Esophagus squamous epithelium (tissue), 5 donors: Measurements from ENCODE around the gene CCDC78. TPM values are rescaled to one million over a fixed set of nuclear protein-coding genes. Genes with fewer than 3 reads are reported as not detected.

Experiments used
- DNase-seq: peaks from one replicate; lab custom pipeline; 2025; lab: John Stamatoyannopoulos, UW
- H3K27ac ChIP-seq, 4 donors: fragments of 200-600 bp; sonication (generic); one replicate each; pipeline ENCODE4 v1.5.1; 2016 to 2019; ENCODE audit warnings: mild to moderate bottlenecking in 1 of 4
- H3K27me3 ChIP-seq, 4 donors: fragments of 200-600 bp; sonication (generic); 1 replicate in 3 of 4; 2 replicates in 1 of 4; pipeline versions ENCODE4 v1.5.1 to v1.6.0; 2017 to 2021; ENCODE audit warnings: antibody characterized with exemption in 1 of 4
- H3K36me3 ChIP-seq, 3 donors: fragments of 200-600 bp; sonication (generic); one replicate each; pipeline ENCODE4 v1.5.1; 2016 to 2019
- H3K4me1 ChIP-seq, 3 donors: fragments of 200-600 bp; sonication (generic); one replicate each; pipeline ENCODE4 v1.5.1; 2017 to 2019
- H3K4me3 ChIP-seq, 4 donors: fragments of 200-600 bp; sonication (generic); 1 replicate in 3 of 4; 2 replicates in 1 of 4; pipeline ENCODE4 v1.5.1; 2016 to 2019; ENCODE audit warnings: mild to moderate bottlenecking in 2 of 4, moderate library complexity in 1 of 4
- H3K9me3 ChIP-seq, 3 donors: fragments of 200-600 bp; sonication (generic); one replicate each; pipeline ENCODE4 v1.5.1; 2016 to 2019
- POLR2A ChIP-seq, 4 donors: fragments of 450-650 bp; IDR thresholded peaks; one replicate each; pipeline ENCODE4 v1.6.1; 2017; ENCODE audit warnings: antibody characterized with exemption in 4 of 4, mild to moderate bottlenecking in 4 of 4, moderate library complexity in 3 of 4
- WGBS, 2 donors: methylation state at CpG; one replicate each; pipeline ENCODE4 v1.1.5; 2018; 5-methylcytosine and 5-hydroxymethylcytosine counted together
- intact Hi-C: fragments of 100-400 bp; cut with DNase I; formaldehyde crosslinking; loops from one replicate; pipeline ENCODE4 v1.15.0; 2022
- total RNA-seq, 4 donors: library from RNA; depleted of rRNA; stranded (reverse); fragments of >200 nt; gene quantifications; one replicate each; pipeline ENCODE4 v1.1.0, GENCODE V29; 2016
- TF ChIP-seq, protein P1 (sequence below), 6 experiments: fragments of 450-650 bp in 4 of 6; fragments of 200-600 bp in 2 of 6; sonication (generic) in 2 of 6; IDR thresholded peaks; one replicate each; pipeline ENCODE4 v1.5.1; 2016 to 2019; ENCODE audit warnings: antibody characterized with exemption in 6 of 6, mild to moderate bottlenecking in 4 of 6, moderate library complexity in 4 of 6
- donor health status: DM: yes; HTN: yes; CAD: no.

The CCDC78 gene
- total RNA-seq, 4 donors from 2014 or later: under 0.01 to 1.0 (median 0.47) TPM

- Histone ChIP-seq H3K27me3 (peaks cover 14 to 100% (median 41%) of the 10 kb centered on the region in 4 donors), H3K9me3 (no peaks in the 10 kb centered on the region), H3K36me3 (no peaks in the 10 kb centered on the region), H3K4me3 (no peak overlapping the region), H3K4me1 (peaks cover 20 to 43% (median 34%) of the 10 kb centered on the region in 3 donors), H3K27ac (no peak overlapping the region)
- intact Hi-C loops: no loop called here
- TF ChIP-seq, protein P1, sequence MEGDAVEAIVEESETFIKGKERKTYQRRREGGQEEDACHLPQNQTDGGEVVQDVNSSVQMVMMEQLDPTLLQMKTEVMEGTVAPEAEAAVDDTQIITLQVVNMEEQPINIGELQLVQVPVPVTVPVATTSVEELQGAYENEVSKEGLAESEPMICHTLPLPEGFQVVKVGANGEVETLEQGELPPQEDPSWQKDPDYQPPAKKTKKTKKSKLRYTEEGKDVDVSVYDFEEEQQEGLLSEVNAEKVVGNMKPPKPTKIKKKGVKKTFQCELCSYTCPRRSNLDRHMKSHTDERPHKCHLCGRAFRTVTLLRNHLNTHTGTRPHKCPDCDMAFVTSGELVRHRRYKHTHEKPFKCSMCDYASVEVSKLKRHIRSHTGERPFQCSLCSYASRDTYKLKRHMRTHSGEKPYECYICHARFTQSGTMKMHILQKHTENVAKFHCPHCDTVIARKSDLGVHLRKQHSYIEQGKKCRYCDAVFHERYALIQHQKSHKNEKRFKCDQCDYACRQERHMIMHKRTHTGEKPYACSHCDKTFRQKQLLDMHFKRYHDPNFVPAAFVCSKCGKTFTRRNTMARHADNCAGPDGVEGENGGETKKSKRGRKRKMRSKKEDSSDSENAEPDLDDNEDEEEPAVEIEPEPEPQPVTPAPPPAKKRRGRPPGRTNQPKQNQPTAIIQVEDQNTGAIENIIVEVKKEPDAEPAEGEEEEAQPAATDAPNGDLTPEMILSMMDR (IDR thresholded peaks at IDR 0.05): no peak
- no peak for TF ChIP-seq POLR2A (IDR thresholded peaks at IDR 0.05)
- WGBS, 2 donors: 60 to 70% methylated on average over 9 to 10 of the region's 19 CpGs
- DNase-seq: no peak
Measured at GRCh38 chr16:698911-699671, 27.2 kb downstream of the CCDC78 start.

DNA sequence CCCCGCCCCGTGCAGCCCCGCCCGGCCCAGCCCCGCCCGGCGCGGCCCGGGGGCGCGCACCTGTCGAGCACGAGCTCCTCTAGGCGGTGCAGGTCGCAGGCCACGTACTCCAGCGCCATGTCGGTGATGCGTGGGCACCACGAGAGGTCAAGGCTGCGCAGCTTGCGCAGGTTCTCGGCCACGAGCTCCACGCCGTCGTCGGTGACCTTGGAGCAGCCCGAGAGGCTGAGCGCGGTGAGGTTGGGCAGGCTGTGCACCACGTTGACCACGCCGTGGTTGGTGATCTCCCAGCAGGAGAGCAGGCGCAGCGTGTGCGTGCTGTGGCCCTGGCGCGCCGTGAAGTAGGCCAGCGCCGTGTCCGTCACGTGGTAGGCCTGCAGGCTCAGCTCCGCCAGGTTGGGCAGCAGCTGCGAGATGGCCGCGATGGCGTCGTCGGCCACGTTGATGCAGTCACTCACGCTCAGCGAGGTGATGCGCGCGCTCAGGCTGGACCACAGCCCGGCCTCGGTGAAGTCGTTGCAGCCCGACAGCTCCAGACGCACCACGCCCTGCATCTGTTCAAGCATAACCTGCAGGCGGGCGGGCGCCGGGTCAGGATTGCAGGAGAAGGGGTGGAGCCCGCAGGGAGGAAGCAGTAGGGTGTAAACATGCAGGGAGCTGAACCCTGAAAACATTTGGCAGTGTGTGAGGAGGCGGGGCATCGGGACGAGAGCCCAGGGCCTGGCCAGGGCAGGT is 30.7 kb downstream of the CCDC78 start:
- no peak for DNase-seq
- H3K27me3 ChIP-seq: peaks cover 0 to 90% (median 24%) of the 10 kb centered on the region in 4 donors
- TF ChIP-seq POLR2A (IDR thresholded peaks at IDR 0.05): peak in 1 of 4 donors; percentile 32
- TF ChIP-seq, protein P1 (IDR thresholded peaks at IDR 0.05): no peak
- no peaks in the 10 kb centered on the region for H3K36me3 ChIP-seq
- H3K4me3 ChIP-seq: peak overlapping the region; percentile 37 to 66 (median 56)
- peak overlapping the region; percentile 79 to 90 (median 82) for H3K27ac ChIP-seq
- intact Hi-C loops: no loop called here
- H3K9me3 ChIP-seq: no peaks in the 10 kb centered on the region
- peaks cover 22 to 70% (median 40%) of the 10 kb centered on the region in 3 donors for H3K4me1 ChIP-seq
- 0 to 5% methylated on average over 1 to 6 of the region's 71 CpGs for WGBS, 2 donors

DNA sequence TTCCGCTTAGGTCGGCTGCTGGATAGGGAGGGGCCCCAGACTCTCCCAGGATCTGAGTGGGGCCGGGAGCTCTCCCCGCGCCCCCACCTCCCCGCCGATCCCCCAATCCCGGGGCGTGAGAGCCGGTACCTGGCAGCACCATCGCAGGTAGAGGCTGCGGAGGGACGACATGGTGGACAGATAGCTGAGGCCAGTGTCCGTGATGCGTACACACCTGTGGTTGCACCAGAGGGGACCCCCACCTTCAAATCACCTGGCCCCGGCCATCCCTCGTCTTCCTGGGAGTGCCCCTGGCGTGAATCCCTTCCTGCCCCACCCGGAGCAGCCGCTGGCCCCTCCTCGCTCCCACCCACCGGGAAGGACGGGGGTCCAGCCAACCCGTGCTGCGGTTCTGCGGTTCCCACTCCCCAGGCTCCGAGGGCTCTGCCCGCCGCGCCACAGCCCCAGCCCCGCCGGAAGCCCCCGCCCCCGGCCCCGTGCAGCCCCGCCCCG is 31.3 kb downstream of the CCDC78 start:
- DNase-seq: no peak
- H3K36me3 ChIP-seq: no peaks in the 10 kb centered on the region
- no peaks in the 10 kb centered on the region for H3K9me3 ChIP-seq
- peak overlapping the region; percentile 37 to 66 (median 56) for H3K4me3 ChIP-seq
- WGBS, 2 donors: 0% methylated on average over 2 of the region's 37 CpGs; no CpG with 5 or more reads in 1 of the 2 donors
- H3K4me1 ChIP-seq: peaks cover 25 to 70% (median 42%) of the 10 kb centered on the region in 3 donors
- intact Hi-C loops: no loop called here
- TF ChIP-seq, protein P1 (IDR thresholded peaks at IDR 0.05): no peak
- TF ChIP-seq POLR2A (IDR thresholded peaks at IDR 0.05): peak in 1 of 4 donors; percentile 4
- H3K27me3 ChIP-seq: peaks cover 0 to 84% (median 18%) of the 10 kb centered on the region in 4 donors
- H3K27ac ChIP-seq: peak overlapping the region; percentile 81 to 90 (median 86)

DNA sequence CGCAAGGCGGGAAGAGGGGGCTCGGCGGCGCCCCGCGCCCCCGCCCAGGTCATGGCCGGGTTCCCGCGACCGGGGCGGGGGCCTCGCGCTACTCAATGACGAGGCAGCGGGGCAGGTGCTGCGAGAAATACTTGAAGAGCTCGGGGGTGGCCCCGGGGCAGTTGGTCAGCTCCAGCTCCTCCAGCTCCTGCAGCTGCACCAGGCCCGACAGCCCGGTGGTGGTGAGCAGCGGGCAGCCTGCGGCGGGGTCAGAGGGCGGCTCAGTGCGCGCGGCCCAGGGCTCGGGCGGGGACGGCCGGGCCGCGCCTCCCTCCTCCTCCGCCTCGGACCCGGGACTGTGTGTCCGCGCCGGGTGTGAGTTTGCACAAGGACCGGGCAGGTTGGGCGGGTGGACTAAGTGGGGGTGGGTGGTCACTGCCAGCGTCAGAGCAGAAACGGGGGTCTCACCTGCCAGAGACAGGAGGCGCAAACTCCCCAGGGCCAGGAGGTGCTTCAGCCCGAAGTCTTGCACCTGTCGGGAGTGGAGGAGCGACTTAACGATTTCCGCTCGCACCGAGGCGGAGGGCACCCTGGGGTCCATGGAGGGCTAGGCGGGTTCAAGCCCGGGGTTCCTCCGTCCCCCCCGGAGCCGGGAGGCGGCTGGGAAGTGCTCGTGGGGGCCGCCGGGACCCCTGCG is 31.9 kb downstream of the CCDC78 start:
- H3K4me3 ChIP-seq: peak overlapping the region; percentile 37 to 66 (median 56)
- H3K27me3 ChIP-seq: peaks cover 0 to 78% (median 18%) of the 10 kb centered on the region in 4 donors
- H3K27ac ChIP-seq: peak overlapping the region; percentile 81 to 90 (median 86)
- DNase-seq: no peak
- H3K4me1 ChIP-seq: peaks cover 31 to 71% (median 47%) of the 10 kb centered on the region in 3 donors
- no peaks in the 10 kb centered on the region for H3K9me3 ChIP-seq
- no peak for TF ChIP-seq POLR2A (IDR thresholded peaks at IDR 0.05)
- TF ChIP-seq, protein P1 (IDR thresholded peaks at IDR 0.05): no peak
- H3K36me3 ChIP-seq: no peaks in the 10 kb centered on the region
- WGBS, 2 donors: 0% methylated on average over 5 of the region's 64 CpGs; no CpG with 5 or more reads in 1 of the 2 donors
- intact Hi-C loops: no loop called here
